Smooth muscle cell of bladder (primary cell): ENCODE results near the gene B4GALT6. TPM values are rescaled to one million over a fixed set of nuclear protein-coding genes. Genes with fewer than 3 reads are reported as not detected.

ENCODE experiments used
- total RNA-seq: library from RNA; depleted of rRNA; stranded (reverse); fragments of >200 nt; gene quantifications from 2 replicates; pipeline ENCODE4 v1.2.3, GENCODE V29; 2014

The B4GALT6 gene
- 1.4 and 2.5 TPM in 2 replicates for total RNA-seq

GRCh38 chr18:31684279-31685096, at the start of gene B4GALT6:
TSS of gene B4GALT6 (minus strand) at chr18:31684581. CDS start at chr18:31684426, 155 bp downstream.

GRCh38 chr18:31591628-31592027, 92.8 kb downstream of the B4GALT6 start, which contains the start of gene TTR:
TSS of gene TTR (plus strand) at chr18:31591877. CDS start at chr18:31591903, 26 bp downstream.

Other genes starting within 250 kb of the B4GALT6 start
- gene DSG3, start 236.8 kb downstream of the B4GALT6 start, total RNA-seq: under 0.01 and 0.28 TPM in 2 replicates
- 2.3 and 23.3 TPM in 2 replicates for gene DSG2, start 186.4 kb downstream of the B4GALT6 start, total RNA-seq
- gene TTR, start 92.7 kb downstream of the B4GALT6 start, total RNA-seq: not detected in 2 replicates
- 0.14 TPM in 1 of 2 replicates, not detected in the other for gene SLC25A52, start 76.3 kb upstream of the B4GALT6 start, total RNA-seq